Endodermal cell (in vitro differentiated cells): Measurements from ENCODE around the gene MYOD1. TPM values are rescaled to one million over a fixed set of nuclear protein-coding genes. Genes with fewer than 3 reads are reported as not detected.

Experiments
- DNase-seq: peaks from one replicate; pipeline ENCODE4 v3.0.0-alpha.2; 2017
- H3K27ac ChIP-seq: 2 replicates; pipeline ENCODE4 v1.5.1; 2013; ENCODE audit warnings: mild to moderate bottlenecking, low read depth, low read length, moderate library complexity
- H3K27me3 ChIP-seq: 2 replicates; pipeline ENCODE4 v1.6.1; 2013; ENCODE audit warnings: mild to moderate bottlenecking, low read length, moderate library complexity; ENCODE audit not compliant: insufficient read depth, control insufficient read depth, poor library complexity, severe bottlenecking
- H3K36me3 ChIP-seq: 2 replicates; pipeline ENCODE4 v1.7.0; 2013; ENCODE audit warnings: mild to moderate bottlenecking, low read length, moderate library complexity; ENCODE audit not compliant: control insufficient read depth, insufficient read depth
- H3K4me1 ChIP-seq: one replicate; pipeline ENCODE4 v1.7.0; 2013; ENCODE audit warnings: low read length; ENCODE audit not compliant: control insufficient read depth, insufficient read depth
- H3K4me3 ChIP-seq: 2 replicates; pipeline ENCODE4 v1.5.1; 2013; ENCODE audit warnings: mild to moderate bottlenecking, low read length, moderate library complexity
- H3K9ac ChIP-seq: 2 replicates; pipeline ENCODE4 v1.6.1; 2013; ENCODE audit warnings: mild to moderate bottlenecking, low read length, moderate library complexity; ENCODE audit not compliant: poor library complexity, severe bottlenecking; ENCODE audit errors: extremely low read depth
- H3K9me3 ChIP-seq: 2 replicates; pipeline ENCODE4 v1.6.1; 2013; ENCODE audit warnings: mild to moderate bottlenecking, low read length, moderate library complexity; ENCODE audit not compliant: control insufficient read depth
- H3K27ac Mint-ChIP-seq: 2 replicates; pipeline ENCODE4 v1.8.0; 2020; ENCODE audit warnings: mixed read lengths
- H3K27me3 Mint-ChIP-seq: 2 replicates; pipeline ENCODE4 v1.8.0; 2021; ENCODE audit warnings: mild to moderate bottlenecking, mixed read lengths; ENCODE audit not compliant: insufficient read depth
- H3K36me3 Mint-ChIP-seq: 2 replicates; pipeline ENCODE4 v1.8.0; 2020; ENCODE audit warnings: low read depth, mixed read lengths
- H3K4me1 Mint-ChIP-seq: 2 replicates; pipeline ENCODE4 v1.8.0; 2020; ENCODE audit warnings: mixed read lengths
- H3K4me3 Mint-ChIP-seq: 2 replicates; pipeline ENCODE4 v1.8.0; 2020; ENCODE audit warnings: mild to moderate bottlenecking, moderate library complexity, mixed read lengths
- H3K9me3 Mint-ChIP-seq: 2 replicates; pipeline ENCODE4 v1.8.0; 2020; ENCODE audit warnings: mild to moderate bottlenecking, mixed read lengths
- WGBS, 2 experiments: methylation state at CpG; one replicate each; pipeline versions ENCODE4 v1.1.5 to v1.1.7; 2013; ENCODE audit warnings: missing lambda C conversion rate in 2 of 2, mixed read lengths in 1 of 2; ENCODE audit not compliant: insufficient coverage in 1 of 2, insufficient read length in 1 of 2; 5-methylcytosine and 5-hydroxymethylcytosine counted together
- total RNA-seq, 2 donors: library from RNA; stranded (reverse); fragmentation: NEBNext Ultra II Directional in 1 of 2; extraction: Animal tissue kit (Norgen Biotek cat#: 25700) in 1 of 2; gene quantifications; 2 replicates in 1 of 2; 3 replicates in 1 of 2; pipeline ENCODE4 v1.2.1, GENCODE V29; 2021
- TF ChIP-seq, protein P1 (sequence below): fragments of 200-600 bp; sonication (generic); conservative IDR thresholded peaks from 2 replicates; pipeline ENCODE4 v1.5.0; 2021; ENCODE audit warnings: antibody characterized with exemption, mild to moderate bottlenecking

Gene MYOD1
- total RNA-seq, 2 donors from 2014 or later = not detected

DNA sequence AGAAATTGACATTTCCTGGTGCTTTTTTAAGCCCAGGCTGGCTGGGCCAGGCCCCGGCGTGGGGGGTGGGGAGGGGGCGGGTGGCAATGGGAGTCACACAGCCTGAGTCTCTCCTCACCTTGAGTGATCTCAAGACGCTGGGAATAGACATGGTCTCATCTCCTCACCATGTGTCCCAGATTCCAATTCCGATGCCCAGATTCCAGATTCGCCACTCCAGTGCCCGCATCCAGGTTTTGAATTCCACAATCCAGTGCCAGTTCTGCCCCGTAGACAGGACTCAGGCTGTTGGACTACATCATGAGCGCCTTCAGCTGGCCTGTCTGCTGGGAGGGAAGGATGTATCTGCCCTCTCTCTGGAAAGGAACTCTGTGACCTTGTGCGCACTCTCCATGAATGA, 34.3 kb downstream of the MYOD1 start:
- no peak for DNase-seq
- Mint-ChIP-seq H3K27me3 (peaks cover 33% of the 10 kb centered on the region), H3K4me3 (no peak overlapping the region), H3K36me3 (no peaks in the 10 kb centered on the region), H3K9me3 (no peaks in the 10 kb centered on the region), H3K4me1 (no peaks in the 10 kb centered on the region), H3K27ac (no peak overlapping the region)
- 92 to 95% methylated on average over 10 of the region's 10 CpGs for WGBS, 2 experiments
- no peaks in the 10 kb centered on the region for H3K9me3 ChIP-seq
- H3K9ac ChIP-seq = no peak overlapping the region
- H3K27ac ChIP-seq = no peak overlapping the region
- H3K27me3 ChIP-seq = peaks cover 39% of the 10 kb centered on the region
- no peak overlapping the region for H3K4me3 ChIP-seq
- TF ChIP-seq, protein P1, sequence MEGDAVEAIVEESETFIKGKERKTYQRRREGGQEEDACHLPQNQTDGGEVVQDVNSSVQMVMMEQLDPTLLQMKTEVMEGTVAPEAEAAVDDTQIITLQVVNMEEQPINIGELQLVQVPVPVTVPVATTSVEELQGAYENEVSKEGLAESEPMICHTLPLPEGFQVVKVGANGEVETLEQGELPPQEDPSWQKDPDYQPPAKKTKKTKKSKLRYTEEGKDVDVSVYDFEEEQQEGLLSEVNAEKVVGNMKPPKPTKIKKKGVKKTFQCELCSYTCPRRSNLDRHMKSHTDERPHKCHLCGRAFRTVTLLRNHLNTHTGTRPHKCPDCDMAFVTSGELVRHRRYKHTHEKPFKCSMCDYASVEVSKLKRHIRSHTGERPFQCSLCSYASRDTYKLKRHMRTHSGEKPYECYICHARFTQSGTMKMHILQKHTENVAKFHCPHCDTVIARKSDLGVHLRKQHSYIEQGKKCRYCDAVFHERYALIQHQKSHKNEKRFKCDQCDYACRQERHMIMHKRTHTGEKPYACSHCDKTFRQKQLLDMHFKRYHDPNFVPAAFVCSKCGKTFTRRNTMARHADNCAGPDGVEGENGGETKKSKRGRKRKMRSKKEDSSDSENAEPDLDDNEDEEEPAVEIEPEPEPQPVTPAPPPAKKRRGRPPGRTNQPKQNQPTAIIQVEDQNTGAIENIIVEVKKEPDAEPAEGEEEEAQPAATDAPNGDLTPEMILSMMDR = no peak
- H3K4me1 ChIP-seq = no peaks in the 10 kb centered on the region
- H3K36me3 ChIP-seq = no peaks in the 10 kb centered on the region

DNA sequence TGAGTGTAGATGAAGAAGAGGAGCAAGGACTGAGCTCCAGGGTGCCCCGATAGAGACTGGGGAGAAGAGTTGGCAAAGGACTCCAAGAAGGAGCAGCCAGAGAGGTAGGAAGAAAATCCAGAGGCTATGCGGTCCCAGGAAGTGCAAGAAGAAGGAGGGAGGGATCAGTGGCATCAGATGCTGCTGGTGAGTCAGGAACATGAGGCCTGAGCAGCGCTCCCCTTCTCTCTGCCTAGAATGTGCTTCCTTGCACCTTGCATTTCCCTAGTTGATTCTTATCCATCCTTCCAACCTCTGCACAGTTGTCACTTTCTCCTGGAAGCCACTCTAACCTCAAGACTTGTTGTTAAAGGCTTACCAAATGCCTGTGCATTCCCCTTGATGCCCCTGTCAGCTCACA, 36.5 kb downstream of the MYOD1 start:
- TF ChIP-seq, protein P1 = no peak
- WGBS, 2 experiments = 90 to 91% methylated on average over 2 to 3 of the region's 3 CpGs
- Histone ChIP-seq H3K27me3 (peaks cover 39% of the 10 kb centered on the region), H3K4me3 (no peak overlapping the region), H3K36me3 (no peaks in the 10 kb centered on the region), H3K9ac (no peak overlapping the region), H3K4me1 (no peaks in the 10 kb centered on the region), H3K27ac (no peak overlapping the region), H3K9me3 (no peaks in the 10 kb centered on the region)
- DNase-seq = no peak
- Mint-ChIP-seq H3K27me3 (peaks cover 38% of the 10 kb centered on the region), H3K27ac (no peak overlapping the region), H3K36me3 (no peaks in the 10 kb centered on the region), H3K4me1 (no peaks in the 10 kb centered on the region), H3K4me3 (no peak overlapping the region), H3K9me3 (no peaks in the 10 kb centered on the region)

DNA sequence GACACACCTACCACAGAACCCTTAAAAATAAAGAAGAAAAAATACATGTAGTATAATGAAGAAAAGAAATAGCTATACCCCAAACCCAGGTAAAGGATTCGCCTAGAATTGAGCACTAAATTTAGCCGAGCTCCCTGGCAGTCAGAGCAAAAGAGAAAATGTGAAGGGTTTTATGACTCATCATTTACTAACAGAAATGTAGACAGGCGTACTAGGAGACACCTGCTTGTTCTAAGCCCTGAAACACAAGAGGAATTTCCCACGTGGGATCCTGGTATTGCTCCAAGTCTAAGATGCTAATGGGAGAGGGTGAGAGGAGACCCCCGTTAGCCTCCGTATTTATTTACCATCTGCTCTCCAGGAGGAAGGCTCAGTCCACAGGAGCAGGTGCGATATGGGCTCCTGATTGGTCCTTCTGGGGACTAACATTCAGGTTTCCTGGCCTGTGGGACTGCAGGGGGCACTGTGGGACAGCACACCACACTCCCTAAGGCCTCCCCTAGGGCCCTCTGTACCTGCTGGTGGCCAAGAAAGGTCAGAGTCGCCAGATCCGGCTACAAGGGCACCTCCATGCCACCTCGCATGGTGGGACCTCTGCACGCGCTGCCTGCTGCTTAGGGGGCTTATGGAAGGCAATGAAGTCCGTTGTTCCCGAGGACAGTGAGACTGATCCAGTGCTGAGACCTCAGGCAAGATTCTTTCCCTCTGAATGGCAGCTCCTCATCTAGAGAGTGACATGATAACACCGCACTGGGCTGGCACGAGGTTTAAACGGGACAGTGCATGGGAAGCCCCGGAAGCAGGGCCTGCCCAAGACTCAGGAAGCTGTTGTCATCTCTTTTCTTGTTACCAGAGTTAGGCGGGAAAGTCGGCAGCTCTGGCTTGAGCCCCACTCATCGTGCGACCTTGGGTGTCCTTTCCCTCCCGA, 41.0 kb downstream of the MYOD1 start:
- Mint-ChIP-seq H3K36me3 (no peaks in the 10 kb centered on the region), H3K27ac (no peak overlapping the region), H3K27me3 (peaks cover 22% of the 10 kb centered on the region), H3K4me3 (no peak overlapping the region), H3K4me1 (no peaks in the 10 kb centered on the region), H3K9me3 (no peaks in the 10 kb centered on the region)
- H3K27me3 ChIP-seq = peaks cover 23% of the 10 kb centered on the region
- no peaks in the 10 kb centered on the region for H3K9me3 ChIP-seq
- no peaks in the 10 kb centered on the region for H3K36me3 ChIP-seq
- no peaks in the 10 kb centered on the region for H3K4me1 ChIP-seq
- WGBS, 2 experiments = 60 to 61% methylated on average over 16 to 23 of the region's 23 CpGs
- TF ChIP-seq, protein P1 = peak; percentile 91
- peak; percentile 94 for DNase-seq
- no peak overlapping the region for H3K27ac ChIP-seq
- no peak overlapping the region for H3K4me3 ChIP-seq
- H3K9ac ChIP-seq = no peak overlapping the region
